HCT116 (cell line): Measurements from ENCODE around the gene TNS2. TPM values are rescaled to one million over a fixed set of nuclear protein-coding genes. Genes with fewer than 3 reads are reported as not detected.

Source experiments
- ATAC-seq: fragments of 200-7000 bp; cut with Tn5 transposase; 2 replicates; pipeline ENCODE4 v1.9.1; 2020; ENCODE audit warnings: mild to moderate bottlenecking, moderate library complexity
- BruUV-seq: library from RNA; stranded (reverse); fragments of 400-500 nt; replicated peaks from 2 replicates; lab custom pipeline; 2021; lab: Mats Ljungman, UMichigan
- CTCF ChIA-PET: fragments of 300-600 bp; sonication (Branson Sonifier 250); formaldehyde crosslinking; loops from one replicate; lab custom pipeline; 2021; ENCODE audit warnings: antibody characterized with exemption; lab: Charles Lee
- POLR2A ChIA-PET: fragments of 300-600, 350-600 bp; sonication (Branson Sonifier 250); formaldehyde crosslinking; loops from one replicate; lab custom pipeline; 2021; ENCODE audit warnings: antibody characterized with exemption; lab: Charles Lee
- RAD21 ChIA-PET, 2 experiments: fragments of 300-600 bp; sonication (Branson Sonifier 250); formaldehyde crosslinking; loops; one replicate each; lab custom pipeline; 2023; ENCODE audit warnings: low total read pairs in 2 of 2; ENCODE audit not compliant: uncharacterized antibody in 2 of 2, unreplicated experiment in 2 of 2, low non-redundant PET in 1 of 2; lab: Charles Lee
- DNase-seq: peaks from one replicate; pipeline ENCODE4 v3.0.0-alpha.2; 2010; ENCODE audit warnings: low read depth, low spot score
- H2AFZ ChIP-seq: fragments of 200-600 bp; shearing (Covaris generic), sonication (generic); 2 replicates; pipeline ENCODE4 v1.6.1; 2017; ENCODE audit warnings: low read depth, mixed run types, mixed read lengths, antibody characterized with exemption, low read length; ENCODE audit not compliant: poor library complexity, severe bottlenecking
- H3K27ac ChIP-seq: 2 replicates; pipeline ENCODE4 v1.5.1; 2012; ENCODE audit warnings: low read depth, low read length
- H3K27me3 ChIP-seq: fragments of 200-600 bp; sonication (generic); 2 replicates; pipeline ENCODE4 v1.6.1; 2016; ENCODE audit warnings: mixed run types, low read length, mixed read lengths; ENCODE audit not compliant: insufficient read depth
- H3K36me3 ChIP-seq, 2 experiments: fragments of 200-500 bp in 1 of 2; fragments of 200-600 bp in 1 of 2; sonication (Bioruptor generic) in 1 of 2; sonication (generic) in 1 of 2; 2 replicates each; pipeline versions ENCODE4 v1.5.1 to v1.6.1; 2014 to 2016; ENCODE audit warnings: low read length in 2 of 2, inconsistent platforms in 1 of 2, mixed read lengths in 1 of 2, mixed run types in 1 of 2; ENCODE audit not compliant: insufficient read depth in 2 of 2, control insufficient read depth in 1 of 2
- H3K4me1 ChIP-seq, 2 experiments: fragments of 200-600 bp in 1 of 2; sonication (generic) in 1 of 2; 2 replicates each; pipeline versions ENCODE4 v1.5.1 to v1.6.1; 2012 to 2017; ENCODE audit warnings: low read length in 2 of 2, inconsistent platforms in 1 of 2, mild to moderate bottlenecking in 1 of 2, mixed read lengths in 1 of 2, mixed run types in 1 of 2, moderate library complexity in 1 of 2; ENCODE audit not compliant: insufficient read depth in 2 of 2, control insufficient read depth in 1 of 2
- H3K4me2 ChIP-seq: fragments of 200-600 bp; sonication (generic); 2 replicates; pipeline ENCODE4 v1.6.1; 2017; ENCODE audit warnings: mixed run types, low read length, mixed read lengths
- H3K4me3 ChIP-seq, 2 experiments: fragments of 200-600 bp in 1 of 2; sonication (generic) in 1 of 2; replicated peaks in 1 of 2; 2 replicates each; pipeline ENCODE4 v1.5.1; 2011 to 2016; ENCODE audit warnings: low read length in 2 of 2, control low read depth in 1 of 2, low read depth in 1 of 2, mild to moderate bottlenecking in 1 of 2, mixed read lengths in 1 of 2, mixed run types in 1 of 2
- H3K79me2 ChIP-seq: fragments of 200-600 bp; sonication (generic); 2 replicates; pipeline ENCODE4 v1.6.1; 2017; ENCODE audit warnings: mild to moderate bottlenecking, mixed run types, low read length, moderate library complexity, mixed read lengths; ENCODE audit not compliant: insufficient read depth
- H3K9ac ChIP-seq: fragments of 200-600 bp; sonication (generic); 2 replicates; pipeline ENCODE4 v1.6.1; 2016; ENCODE audit warnings: low read length, mixed read lengths
- H3K9me2 ChIP-seq: fragments of 200-600 bp; sonication (generic), shearing (Covaris generic); 2 replicates; pipeline ENCODE4 v1.6.1; 2017; ENCODE audit warnings: mixed run types, mild to moderate bottlenecking, moderate library complexity; ENCODE audit not compliant: insufficient read depth
- H3K9me3 ChIP-seq, 2 experiments: fragments of 200-500 bp in 1 of 2; fragments of 200-600 bp in 1 of 2; sonication (Bioruptor generic) in 1 of 2; sonication (generic) in 1 of 2; 2 replicates each; pipeline ENCODE4 v1.6.1; 2014 to 2017; ENCODE audit warnings: low read length in 2 of 2, mixed read lengths in 2 of 2, inconsistent platforms in 1 of 2, low read depth in 1 of 2, mild to moderate bottlenecking in 1 of 2, mixed run types in 1 of 2, moderate library complexity in 1 of 2; ENCODE audit not compliant: control insufficient read depth in 1 of 2, insufficient read depth in 1 of 2
- H4K20me1 ChIP-seq: fragments of 200-600 bp; sonication (generic), shearing (Covaris generic); 2 replicates; pipeline ENCODE4 v1.6.1; 2017; ENCODE audit warnings: mixed run types, mild to moderate bottlenecking, moderate library complexity; ENCODE audit not compliant: insufficient read depth
- CBX3 ChIP-seq: IDR thresholded peaks from 2 replicates; pipeline ENCODE4 v1.6.1; 2012; ENCODE audit warnings: low read depth
- CTCF ChIP-seq, 3 experiments: fragments of 200-600 bp in 1 of 3; sonication (generic) in 1 of 3; IDR thresholded peaks in 2 of 3; conservative IDR thresholded peaks in 1 of 3; 2 replicates each; pipeline ENCODE4 v1.5.1; 2012 to 2017; ENCODE audit warnings: low read depth in 2 of 3, low read length in 2 of 3, antibody characterized with exemption in 1 of 3, borderline replicate concordance in 1 of 3, control low read depth in 1 of 3, mild to moderate bottlenecking in 1 of 3, mixed read lengths in 1 of 3, mixed run types in 1 of 3, moderate library complexity in 1 of 3; ENCODE audit not compliant: insufficient read depth in 1 of 3
- EZH2 ChIP-seq: fragments of 200-600 bp; sonication (generic); IDR thresholded peaks from 2 replicates; pipeline ENCODE4 v1.6.1; 2017; ENCODE audit warnings: antibody characterized with exemption, mixed run types
- FOSL1 ChIP-seq: IDR thresholded peaks from 2 replicates; pipeline ENCODE4 v1.6.1; 2012; ENCODE audit warnings: low read depth
- JUND ChIP-seq: IDR thresholded peaks from 2 replicates; pipeline ENCODE4 v1.6.1; 2012
- POLR2A ChIP-seq: IDR thresholded peaks from 2 replicates; pipeline ENCODE4 v1.7.0; 2011; ENCODE audit warnings: borderline replicate concordance; ENCODE audit not compliant: insufficient read depth, insufficient read length; ENCODE audit errors: extremely low read depth
- SIN3A ChIP-seq: IDR thresholded peaks from 2 replicates; pipeline ENCODE4 v1.6.1; 2012; ENCODE audit warnings: low read depth
- SRF ChIP-seq: IDR thresholded peaks from 2 replicates; pipeline ENCODE4 v1.6.1; 2012; ENCODE audit warnings: low read depth
- TCF7L2 ChIP-seq: IDR thresholded peaks from 2 replicates; pipeline ENCODE4 v1.7.0; 2011; ENCODE audit warnings: borderline replicate concordance, inconsistent platforms; ENCODE audit not compliant: insufficient read depth, insufficient read length; ENCODE audit errors: extremely low read depth
- ZBTB33 ChIP-seq: IDR thresholded peaks from 2 replicates; pipeline ENCODE4 v1.6.1; 2011; ENCODE audit warnings: mild to moderate bottlenecking, low read length, moderate library complexity; ENCODE audit not compliant: insufficient replicate concordance; ENCODE audit errors: extremely low read depth
- ZFX ChIP-seq: fragments of 450-650 bp; IDR thresholded peaks from 2 replicates; pipeline ENCODE4 v1.6.1; 2017
- intact Hi-C: fragments of 100-400 bp; cut with micrococcal nuclease; formaldehyde crosslinking; loops from 2 replicates; pipeline ENCODE4 v1.10.0; 2022
- total RNA-seq: library from RNA; stranded (reverse); gene quantifications from one replicate; pipeline ENCODE4 v1.2.1, GENCODE V29; 2021; ENCODE audit not compliant: unreplicated experiment

The TNS2 gene
- total RNA-seq, 1 experiment from 2014 or later = 25.7 TPM

- H3K27ac ChIP-seq = no peak overlapping the region
- intact Hi-C loops = no loop called here
- H3K27me3 ChIP-seq = no peaks in the 10 kb centered on the region
- no TSS peak for BruUV-seq
- ATAC-seq (no peak), DNase-seq (no peak)
- no peak overlapping the region for H3K4me2 ChIP-seq
- TF ChIP-seq EZH2 (no peak), ZFX (no peak), TCF7L2 (no peak), POLR2A (no peak), SRF (no peak), SIN3A (no peak), CBX3 (no peak), FOSL1 (no peak), CTCF (IDR thresholded peaks at IDR 0.05 in 2 of 3, conservative IDR thresholded peaks at IDR 0.05 in 1 of 3; ENCODE audit: borderline replicate concordance in 1 of 3, insufficient read depth in 1 of 3, low read depth in 2 of 3, low read length in 2 of 3) (no peak), ZBTB33 (no peak), JUND (no peak)
- H3K9ac ChIP-seq = no peak overlapping the region
- H4K20me1 ChIP-seq = no peaks in the 10 kb centered on the region
- ChIA-PET CTCF (interaction anchor here (1.6 kb wide), 1 partner anchor 20 kb away, joined by 4 read pairs; no protein-coding TSS in a partner anchor), POLR2A (no interaction called here), RAD21 (no interaction called here)
- H3K4me1 ChIP-seq = peaks cover 6 to 33% of the 10 kb centered on the region in 2 experiments
- H2AFZ ChIP-seq = no peak overlapping the region
- H3K4me3 ChIP-seq = no peak overlapping the region
- peaks cover 21% of the 10 kb centered on the region; the same call in 1 of the 2 replicates for H3K79me2 ChIP-seq
- H3K9me2 ChIP-seq = no peaks in the 10 kb centered on the region
- peaks cover 9 to 36% of the 10 kb centered on the region in 2 experiments; a peak in 2 of 4 replicates for H3K36me3 ChIP-seq
- no peaks in the 10 kb centered on the region for H3K9me3 ChIP-seq
Observed at GRCh38 chr12:53074283-53074998, 24.6 kb downstream of the TNS2 start.
